HG02571 (cell line): ENCODE data around the gene SREK1.
"Not testable (repeated sequence)": the region's sequence is repeated elsewhere in the genome, so short reads cannot be mapped to it uniquely, and the experiment has no call there.

Experiments used
- ATAC-seq: cut with Tn5 transposase; IDR thresholded peaks from one replicate; pipeline ENCODE4 v1.9.1; 2021; ENCODE audit warnings: mild to moderate bottlenecking, moderate library complexity; ENCODE audit not compliant: unreplicated experiment

SREK1 gene

DNA sequence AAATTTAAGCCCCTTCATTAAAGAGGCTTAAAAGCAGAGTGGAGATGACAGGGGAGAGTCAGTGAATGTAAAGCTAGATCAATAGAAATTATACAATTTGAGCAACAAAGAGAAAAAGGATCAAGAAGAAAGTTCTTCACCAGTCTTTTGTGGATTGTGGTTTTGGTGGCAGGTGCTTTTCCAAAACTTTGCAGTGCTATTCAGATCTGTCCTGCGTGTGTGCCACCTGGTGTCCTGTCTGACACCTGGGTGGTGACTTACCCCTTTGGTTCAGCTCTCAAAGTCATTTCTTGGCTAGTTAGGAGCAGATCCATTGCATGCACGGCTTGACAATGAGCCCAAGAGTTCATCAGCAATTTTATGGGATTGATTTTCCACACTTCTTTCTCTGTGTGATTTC, 69.4 kb downstream of the SREK1 start:
- ATAC-seq, result no peak

DNA sequence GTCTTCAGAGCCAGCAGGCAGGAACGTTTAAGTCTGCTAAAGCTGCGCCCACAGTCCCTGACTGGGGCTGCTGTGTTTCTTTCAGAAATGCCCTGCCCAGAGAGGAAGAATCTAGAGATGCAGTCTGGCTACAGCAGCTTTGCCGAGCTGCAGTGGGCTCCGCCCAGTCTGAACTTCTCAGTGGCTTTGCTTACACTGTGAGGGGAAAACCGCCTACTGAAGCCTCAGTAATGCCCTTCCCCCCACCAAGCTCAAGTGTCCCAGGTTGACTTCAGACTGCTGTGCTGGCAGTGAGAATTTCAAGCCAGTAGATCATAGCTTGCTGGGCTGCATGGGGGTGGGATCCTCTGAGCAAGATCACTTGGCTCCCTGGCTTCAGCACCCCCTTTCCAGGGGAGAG, 78.4 kb downstream of the SREK1 start:
- no peak for ATAC-seq

DNA sequence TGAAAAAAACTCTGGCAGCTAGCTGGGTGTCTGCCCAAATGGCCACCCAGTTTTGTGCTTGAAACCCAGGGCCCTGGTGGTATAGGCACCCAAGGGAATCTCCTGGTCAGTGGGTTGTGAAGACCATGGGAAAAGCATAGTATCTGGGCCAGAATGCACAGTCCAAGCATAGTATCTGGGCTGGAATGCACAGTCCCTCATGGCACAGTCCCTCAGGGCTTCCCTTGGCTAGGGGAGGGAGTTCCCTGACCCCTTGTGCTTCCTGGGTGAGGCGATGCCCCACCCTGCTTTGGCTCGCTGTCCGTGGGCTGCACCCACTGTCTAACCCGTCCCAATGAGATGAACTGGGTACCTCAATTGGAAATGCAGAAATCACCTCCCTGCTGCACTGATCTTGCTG, 78.8 kb downstream of the SREK1 start:
- not testable (repeated sequence) for ATAC-seq

DNA sequence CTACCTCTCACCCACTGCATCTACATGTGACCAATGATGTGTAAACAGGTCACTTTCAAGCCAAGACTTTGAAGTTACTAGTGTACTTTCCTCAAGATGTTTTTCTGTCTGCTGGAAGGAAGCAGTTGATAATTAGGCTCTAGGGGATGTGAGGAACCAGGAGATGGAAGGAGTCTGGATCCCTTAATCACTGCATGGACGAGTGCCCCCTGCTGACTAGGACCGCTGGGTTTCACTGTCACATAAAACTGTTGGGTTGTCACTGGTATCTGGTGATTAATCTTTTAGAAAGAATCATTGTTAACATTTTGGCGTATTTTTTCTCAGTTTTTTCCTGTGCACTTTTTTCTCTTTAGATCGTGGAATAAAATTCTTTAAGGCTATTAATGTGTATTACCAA, 79.5 kb downstream of the SREK1 start:
- no peak for ATAC-seq

DNA sequence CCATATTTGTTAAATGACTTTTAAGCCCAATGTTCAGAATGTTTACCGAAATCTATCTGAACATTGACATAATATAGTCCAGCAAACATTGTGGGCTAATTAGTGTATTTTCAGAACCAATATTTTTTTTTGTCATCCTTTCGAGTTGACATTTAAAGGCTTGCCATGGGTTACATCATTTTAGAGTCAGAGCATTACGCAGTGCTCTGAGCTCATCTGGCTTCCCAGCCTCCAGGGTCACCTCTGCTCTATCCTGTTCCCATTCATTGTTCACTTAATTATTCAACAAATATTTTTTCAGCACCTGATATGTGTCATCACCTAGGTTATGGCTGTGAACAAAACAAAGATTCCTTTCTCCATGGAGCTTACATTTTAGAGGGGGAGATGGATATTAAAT, 80.2 kb downstream of the SREK1 start:
- no peak for ATAC-seq

DNA sequence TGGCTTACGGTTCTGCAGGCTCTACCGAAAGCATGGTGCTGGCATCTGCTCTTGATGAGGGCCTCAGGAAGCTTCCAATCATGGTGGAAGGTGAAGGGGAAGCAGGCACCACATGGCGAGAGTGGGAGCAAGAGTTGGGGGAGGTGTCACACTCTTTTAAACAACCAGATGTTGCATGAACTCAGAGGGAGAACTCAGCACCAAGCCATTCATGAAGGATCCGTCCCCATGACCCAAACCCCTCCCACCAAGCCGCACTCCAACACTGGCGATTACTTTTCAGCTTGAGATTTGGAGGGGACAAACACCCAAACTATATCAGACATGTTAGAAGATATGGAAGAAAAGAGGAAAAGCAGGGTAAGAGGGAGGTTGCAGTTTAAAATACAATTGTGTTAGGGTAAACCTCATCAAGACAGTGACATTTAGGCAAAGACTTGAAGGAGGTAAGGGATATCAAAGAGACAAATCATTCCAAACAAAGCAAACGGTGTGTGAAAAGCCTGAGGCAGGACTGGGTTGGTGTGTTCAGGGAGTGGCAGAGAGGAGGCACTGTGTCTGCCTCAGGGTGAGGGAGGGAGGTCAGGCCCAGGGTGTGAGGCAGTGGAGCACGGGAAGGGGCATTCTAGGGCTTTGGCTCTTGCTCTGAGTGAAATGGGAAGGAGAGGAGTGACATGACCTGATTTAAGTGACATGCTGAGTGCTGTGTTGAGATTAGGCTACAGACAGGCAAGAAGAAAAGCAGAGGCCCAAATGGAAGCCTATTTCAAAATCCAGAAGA, 80.9 kb downstream of the SREK1 start:
- no peak for ATAC-seq

DNA sequence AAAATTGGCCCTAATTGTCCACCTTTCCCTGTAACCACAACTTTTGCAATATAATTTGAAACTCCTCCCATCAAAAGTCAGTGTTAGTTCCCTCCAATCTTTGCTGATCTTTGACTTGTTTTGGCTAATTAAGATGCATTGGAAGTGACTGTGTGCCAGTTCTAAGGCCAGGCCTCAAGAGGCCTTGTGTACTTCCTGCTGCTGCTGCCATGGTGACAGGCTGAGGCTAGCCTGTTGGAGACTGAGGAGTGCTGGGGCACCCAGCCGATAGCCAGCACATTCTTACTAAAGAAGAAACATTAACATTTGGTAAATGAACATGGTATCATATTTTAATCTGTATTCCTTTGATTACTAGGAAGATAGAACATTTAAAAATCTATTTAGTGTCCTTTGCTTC, 86.5 kb downstream of the SREK1 start:
- no peak for ATAC-seq

DNA sequence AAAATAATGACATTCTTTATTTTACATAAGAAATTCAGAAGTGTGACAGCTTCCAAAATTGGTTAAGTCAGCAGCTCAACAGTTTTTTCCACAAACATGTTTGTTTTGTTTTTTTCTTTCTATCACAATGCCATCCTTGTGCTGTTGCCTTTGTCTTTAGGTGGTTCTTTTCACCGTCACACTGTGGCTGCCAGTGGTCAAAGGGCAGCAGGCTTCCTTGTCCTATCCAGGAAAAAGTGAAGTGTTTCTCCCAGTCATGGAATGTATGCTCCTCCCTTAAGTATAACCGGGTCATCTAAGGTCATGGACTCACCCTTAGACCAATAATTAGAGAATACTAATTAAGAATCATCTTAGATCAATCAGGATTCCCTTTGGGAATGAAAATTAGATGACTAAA, 87.4 kb downstream of the SREK1 start:
- ATAC-seq, result no peak

DNA sequence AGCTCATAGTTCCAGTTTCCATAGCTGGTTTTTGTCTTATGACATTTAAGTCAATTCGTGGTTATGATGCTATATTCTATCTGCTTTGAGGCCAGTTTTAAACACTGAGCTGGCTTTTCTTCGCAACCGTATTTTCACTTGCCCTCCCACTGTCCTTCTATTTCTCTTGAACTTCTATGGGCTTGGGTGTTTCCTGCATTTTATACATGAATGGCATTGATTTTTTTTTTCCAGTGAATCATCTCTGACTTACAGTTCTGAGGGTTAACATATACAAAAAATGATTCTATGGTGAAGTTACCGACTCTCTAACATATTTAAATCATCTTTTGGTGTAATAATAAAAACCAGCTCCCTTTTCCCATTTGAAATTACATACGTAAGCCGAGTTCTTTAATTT, 88.2 kb downstream of the SREK1 start:
- ATAC-seq, result no peak

DNA sequence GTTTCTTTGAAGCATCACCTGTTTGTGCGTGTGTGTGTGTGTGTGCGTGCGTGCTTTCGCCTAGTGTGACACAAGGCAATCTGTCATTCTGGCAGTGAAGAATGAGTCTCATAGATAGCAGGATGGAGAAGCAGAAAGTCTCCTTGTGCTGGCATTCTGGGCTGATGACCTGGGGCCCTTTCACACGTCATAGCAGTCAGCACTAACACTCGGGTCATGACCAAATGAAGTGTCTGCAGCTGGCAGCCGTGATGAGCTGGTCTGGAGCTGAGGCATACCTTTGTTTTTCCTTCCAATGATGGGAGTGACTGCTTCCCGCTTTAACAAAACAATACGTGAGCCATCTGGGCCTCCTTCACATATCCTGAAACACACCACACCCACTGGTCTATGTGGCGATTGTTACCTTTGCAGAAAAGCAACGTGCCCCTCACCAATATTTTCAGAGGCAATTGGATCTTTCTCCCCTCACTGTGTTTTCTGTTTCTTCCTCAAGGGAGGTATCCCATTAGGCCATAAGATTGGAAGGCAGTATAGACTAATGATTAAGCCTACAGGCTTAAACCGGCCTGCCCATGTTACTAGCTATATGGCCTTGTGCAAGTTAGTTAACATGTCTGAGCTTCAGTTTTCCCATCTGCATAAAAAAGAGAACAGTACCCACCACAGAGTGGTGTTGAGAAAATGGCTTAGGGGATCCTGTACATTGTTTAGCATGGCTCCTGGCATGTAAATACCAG, 88.8 kb downstream of the SREK1 start:
- no peak for ATAC-seq
